Keratinocyte (primary cell): ENCODE results near the gene ZNF619.

Experiments
- EZH2 ChIP-seq: IDR thresholded peaks from one replicate; pipeline ENCODE4 v1.6.1; 2012; ENCODE audit warnings: inconsistent platforms, mild to moderate bottlenecking, low read length, moderate library complexity
- TF ChIP-seq, protein P1 (sequence below), 3 experiments: IDR thresholded peaks in 1 of 3; conservative IDR thresholded peaks in 1 of 3; optimal IDR thresholded peaks in 1 of 3; 2 replicates in 2 of 3; 3 replicates in 1 of 3; pipeline versions ENCODE3 to v1.5.1; 2011; ENCODE audit warnings: low read length in 3 of 3, mild to moderate bottlenecking in 3 of 3, moderate library complexity in 2 of 3, control low read depth in 1 of 3, inconsistent platforms in 1 of 3; ENCODE audit not compliant: insufficient read depth in 2 of 3; ENCODE audit errors: extremely low read depth in 1 of 3

DNA sequence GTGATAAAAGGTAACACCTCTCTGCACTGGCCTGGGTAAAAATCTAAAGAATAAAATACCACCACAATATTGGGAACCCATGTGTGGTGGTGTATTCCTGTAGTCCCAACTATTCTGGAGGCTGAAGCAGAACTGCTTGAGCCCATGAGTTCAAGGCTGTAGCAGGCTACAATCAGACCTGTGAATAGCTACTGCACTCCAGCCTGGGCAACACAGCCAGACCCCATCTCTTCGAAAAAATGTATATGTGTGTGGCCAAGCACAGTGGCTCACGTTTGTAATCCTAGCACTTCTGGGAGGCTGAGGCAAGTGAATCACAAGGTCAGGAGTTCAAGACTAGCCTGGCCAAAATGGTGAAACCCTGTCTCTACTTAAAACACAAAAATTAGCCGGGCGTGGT lies 21.6 kb upstream of the ZNF619 start:
- TF ChIP-seq, protein P1, sequence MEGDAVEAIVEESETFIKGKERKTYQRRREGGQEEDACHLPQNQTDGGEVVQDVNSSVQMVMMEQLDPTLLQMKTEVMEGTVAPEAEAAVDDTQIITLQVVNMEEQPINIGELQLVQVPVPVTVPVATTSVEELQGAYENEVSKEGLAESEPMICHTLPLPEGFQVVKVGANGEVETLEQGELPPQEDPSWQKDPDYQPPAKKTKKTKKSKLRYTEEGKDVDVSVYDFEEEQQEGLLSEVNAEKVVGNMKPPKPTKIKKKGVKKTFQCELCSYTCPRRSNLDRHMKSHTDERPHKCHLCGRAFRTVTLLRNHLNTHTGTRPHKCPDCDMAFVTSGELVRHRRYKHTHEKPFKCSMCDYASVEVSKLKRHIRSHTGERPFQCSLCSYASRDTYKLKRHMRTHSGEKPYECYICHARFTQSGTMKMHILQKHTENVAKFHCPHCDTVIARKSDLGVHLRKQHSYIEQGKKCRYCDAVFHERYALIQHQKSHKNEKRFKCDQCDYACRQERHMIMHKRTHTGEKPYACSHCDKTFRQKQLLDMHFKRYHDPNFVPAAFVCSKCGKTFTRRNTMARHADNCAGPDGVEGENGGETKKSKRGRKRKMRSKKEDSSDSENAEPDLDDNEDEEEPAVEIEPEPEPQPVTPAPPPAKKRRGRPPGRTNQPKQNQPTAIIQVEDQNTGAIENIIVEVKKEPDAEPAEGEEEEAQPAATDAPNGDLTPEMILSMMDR (optimal IDR thresholded peaks at IDR 0.05 in 1 of 3, IDR thresholded peaks at IDR 0.05 in 1 of 3, conservative IDR thresholded peaks at IDR 0.05 in 1 of 3; ENCODE audit: extremely low read depth in 1 of 3, insufficient read depth in 2 of 3, low read length in 3 of 3), result no peak
- no peak for TF ChIP-seq EZH2
